Lower leg skin (tissue), 3 donors: Measurements from ENCODE around the gene SPINK4.

Experiments
- CTCF ChIP-seq, 3 donors: fragments of 450-650 bp; IDR thresholded peaks; one replicate each; pipeline ENCODE4 v1.5.1; 2016; ENCODE audit warnings: antibody characterized with exemption in 3 of 3, mild to moderate bottlenecking in 3 of 3, moderate library complexity in 2 of 3
- POLR2A ChIP-seq, 2 donors: fragments of 450-650 bp; IDR thresholded peaks; one replicate each; pipeline ENCODE4 v1.6.1; 2016 to 2017; ENCODE audit warnings: antibody characterized with exemption in 2 of 2, mild to moderate bottlenecking in 1 of 2, moderate library complexity in 1 of 2

- TF ChIP-seq CTCF (IDR thresholded peaks at IDR 0.05) (no peak), POLR2A (IDR thresholded peaks at IDR 0.05) (no peak)
Observed at GRCh38 chr9:33249983-33250382, 10.0 kb downstream of the SPINK4 start.
